ENCODE results near the gene LTO1. TPM values are rescaled to one million over a fixed set of nuclear protein-coding genes. Genes with fewer than 3 reads are reported as not detected.

The LTO1 gene
- polyA plus RNA-seq, 1 donor (not counting 4 experiments of a cell fraction or from before 2014, with no cell fraction given), result 24.3 TPM

GRCh38 chr11:69640995-69641581, 34.1 kb downstream of the LTO1 start, which contains the start of gene CCND1:
TSS of gene CCND1 (plus strand) at chr11:69641156. CDS start at chr11:69641314, 158 bp downstream.
- FAIRE-seq (no peak), DNase-seq (ENCODE audit: low read depth, low spot score) (no peak)
- Histone ChIP-seq H4K20me1 (ENCODE audit: control insufficient read depth, extremely low read depth, insufficient read depth, low read length) (peaks cover 19% of the 10 kb centered on the region), H3K4me3 (ENCODE audit: control insufficient read depth in 2 of 3, extremely low read depth in 1 of 3, insufficient read depth in 2 of 3, low read depth in 1 of 3, low read length in 3 of 3) (peak within 1 kb of the TSS; percentile 72 to 95 (median 73)), H3K27me3 (ENCODE audit: control insufficient read depth, extremely low read depth, insufficient read depth, low read length) (peaks cover 12% of the 10 kb centered on the region), H3K9ac (ENCODE audit: control insufficient read depth, extremely low read depth, insufficient read depth, low read length) (peak within 1 kb of the TSS; percentile 86), H3K9me3 (ENCODE audit: control insufficient read depth, low read depth, low read length) (no peaks in the 10 kb centered on the region), H3K4me1 (ENCODE audit: control insufficient read depth, extremely low read depth, insufficient read depth, low read length) (peaks cover 31% of the 10 kb centered on the region), H3K36me3 (ENCODE audit: control insufficient read depth in 2 of 2, extremely low read depth in 1 of 2, insufficient read depth in 2 of 2, low read length in 2 of 2) (peaks cover 16 to 21% of the 10 kb centered on the region in 2 experiments), H3K4me2 (ENCODE audit: control insufficient read depth, extremely low read depth, insufficient read depth, low read depth, low read length) (peak within 1 kb of the TSS; percentile 99), H3K9me1 (ENCODE audit: control insufficient read depth, extremely low read depth, insufficient read depth, low read length) (no peaks in the 10 kb centered on the region), H3K27ac (ENCODE audit: control insufficient read depth, insufficient read depth, low read length) (peak within 1 kb of the TSS; percentile 86), H3K79me2 (ENCODE audit: control insufficient read depth, insufficient read depth, low read length) (peaks cover 45% of the 10 kb centered on the region), H2AFZ (ENCODE audit: control insufficient read depth, low read length) (peak within 1 kb of the TSS; percentile 68)
- TF ChIP-seq, protein P1, sequence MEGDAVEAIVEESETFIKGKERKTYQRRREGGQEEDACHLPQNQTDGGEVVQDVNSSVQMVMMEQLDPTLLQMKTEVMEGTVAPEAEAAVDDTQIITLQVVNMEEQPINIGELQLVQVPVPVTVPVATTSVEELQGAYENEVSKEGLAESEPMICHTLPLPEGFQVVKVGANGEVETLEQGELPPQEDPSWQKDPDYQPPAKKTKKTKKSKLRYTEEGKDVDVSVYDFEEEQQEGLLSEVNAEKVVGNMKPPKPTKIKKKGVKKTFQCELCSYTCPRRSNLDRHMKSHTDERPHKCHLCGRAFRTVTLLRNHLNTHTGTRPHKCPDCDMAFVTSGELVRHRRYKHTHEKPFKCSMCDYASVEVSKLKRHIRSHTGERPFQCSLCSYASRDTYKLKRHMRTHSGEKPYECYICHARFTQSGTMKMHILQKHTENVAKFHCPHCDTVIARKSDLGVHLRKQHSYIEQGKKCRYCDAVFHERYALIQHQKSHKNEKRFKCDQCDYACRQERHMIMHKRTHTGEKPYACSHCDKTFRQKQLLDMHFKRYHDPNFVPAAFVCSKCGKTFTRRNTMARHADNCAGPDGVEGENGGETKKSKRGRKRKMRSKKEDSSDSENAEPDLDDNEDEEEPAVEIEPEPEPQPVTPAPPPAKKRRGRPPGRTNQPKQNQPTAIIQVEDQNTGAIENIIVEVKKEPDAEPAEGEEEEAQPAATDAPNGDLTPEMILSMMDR (optimal IDR thresholded peaks at IDR 0.05 in 1 of 3, IDR thresholded peaks at IDR 0.05 in 1 of 3, conservative IDR thresholded peaks at IDR 0.05 in 1 of 3; ENCODE audit: extremely low read depth in 1 of 3, insufficient read depth in 2 of 3, low read length in 3 of 3), result peak in 2 of 3 experiments; percentile 3 to 25
- TF ChIP-seq EZH2 (IDR thresholded peaks at IDR 0.05; ENCODE audit: low read length), result no peak
- dilution Hi-C loops (cut with MboI; ENCODE audit: extremely low pct_ligation_motif_present, low sequenced_read_pairs), result no loop called here

DNA sequence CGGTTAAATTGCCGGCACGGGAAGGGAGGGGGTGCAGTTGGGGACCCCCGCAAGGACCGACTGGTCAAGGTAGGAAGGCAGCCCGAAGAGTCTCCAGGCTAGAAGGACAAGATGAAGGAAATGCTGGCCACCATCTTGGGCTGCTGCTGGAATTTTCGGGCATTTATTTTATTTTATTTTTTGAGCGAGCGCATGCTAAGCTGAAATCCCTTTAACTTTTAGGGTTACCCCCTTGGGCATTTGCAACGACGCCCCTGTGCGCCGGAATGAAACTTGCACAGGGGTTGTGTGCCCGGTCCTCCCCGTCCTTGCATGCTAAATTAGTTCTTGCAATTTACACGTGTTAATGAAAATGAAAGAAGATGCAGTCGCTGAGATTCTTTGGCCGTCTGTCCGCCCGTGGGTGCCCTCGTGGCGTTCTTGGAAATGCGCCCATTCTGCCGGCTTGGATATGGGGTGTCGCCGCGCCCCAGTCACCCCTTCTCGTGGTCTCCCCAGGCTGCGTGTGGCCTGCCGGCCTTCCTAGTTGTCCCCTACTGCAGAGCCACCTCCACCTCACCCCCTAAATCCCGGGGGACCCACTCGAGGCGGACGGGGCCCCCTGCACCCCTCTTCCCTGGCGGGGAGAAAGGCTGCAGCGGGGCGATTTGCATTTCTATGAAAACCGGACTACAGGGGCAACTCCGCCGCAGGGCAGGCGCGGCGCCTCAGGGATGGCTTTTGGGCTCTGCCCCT, 34.7 kb downstream of the LTO1 start:
- H4K20me1 ChIP-seq (ENCODE audit: control insufficient read depth, extremely low read depth, insufficient read depth, low read length), result peaks cover 19% of the 10 kb centered on the region
- no peaks in the 10 kb centered on the region for H3K9me3 ChIP-seq (ENCODE audit: control insufficient read depth, low read depth, low read length)
- H2AFZ ChIP-seq (ENCODE audit: control insufficient read depth, low read length), result peak overlapping the region; percentile 68
- peaks cover 38% of the 10 kb centered on the region for H3K79me2 ChIP-seq (ENCODE audit: control insufficient read depth, insufficient read depth, low read length)
- peaks cover 31% of the 10 kb centered on the region for H3K4me1 ChIP-seq (ENCODE audit: control insufficient read depth, extremely low read depth, insufficient read depth, low read length)
- peak overlapping the region; percentile 99 for H3K4me2 ChIP-seq (ENCODE audit: control insufficient read depth, extremely low read depth, insufficient read depth, low read depth, low read length)
- H3K4me3 ChIP-seq (ENCODE audit: control insufficient read depth in 2 of 3, extremely low read depth in 1 of 3, insufficient read depth in 2 of 3, low read depth in 1 of 3, low read length in 3 of 3), result peak overlapping the region; percentile 72 to 79 (median 73)
- peak overlapping the region; percentile 86 for H3K27ac ChIP-seq (ENCODE audit: control insufficient read depth, insufficient read depth, low read length)
- TF ChIP-seq, protein P1 (optimal IDR thresholded peaks at IDR 0.05 in 1 of 3, IDR thresholded peaks at IDR 0.05 in 1 of 3, conservative IDR thresholded peaks at IDR 0.05 in 1 of 3; ENCODE audit: extremely low read depth in 1 of 3, insufficient read depth in 2 of 3, low read length in 3 of 3), result peak in 1 of 3 experiments; percentile 1
- TF ChIP-seq EZH2 (IDR thresholded peaks at IDR 0.05; ENCODE audit: low read length), result no peak
- H3K36me3 ChIP-seq (ENCODE audit: control insufficient read depth in 2 of 2, extremely low read depth in 1 of 2, insufficient read depth in 2 of 2, low read length in 2 of 2), result peaks cover 16 to 17% of the 10 kb centered on the region in 2 experiments
- FAIRE-seq, result no peak
- peaks cover 12% of the 10 kb centered on the region for H3K27me3 ChIP-seq (ENCODE audit: control insufficient read depth, extremely low read depth, insufficient read depth, low read length)
- H3K9me1 ChIP-seq (ENCODE audit: control insufficient read depth, extremely low read depth, insufficient read depth, low read length), result no peaks in the 10 kb centered on the region
- no peak for DNase-seq (ENCODE audit: low read depth, low spot score)
- dilution Hi-C loops (cut with MboI; ENCODE audit: extremely low pct_ligation_motif_present, low sequenced_read_pairs), result no loop called here
- peak overlapping the region; percentile 85 for H3K9ac ChIP-seq (ENCODE audit: control insufficient read depth, extremely low read depth, insufficient read depth, low read length)

Data from keratinocyte (primary cell).